Right ventricle myocardium inferior (tissue), 1 donor: Measurements from ENCODE around the gene PBX3. TPM values are rescaled to one million over a fixed set of nuclear protein-coding genes. Genes with fewer than 3 reads are reported as not detected.

Source experiments
- ATAC-seq: fragments of 200-7000 bp; cut with Tn5 transposase; one replicate; pipeline ENCODE4 v1.9.1; 2020; ENCODE audit warnings: mild to moderate bottlenecking, moderate library complexity
- DNase-seq: peaks from one replicate; pipeline ENCODE4 v3.0.0; 2021; ENCODE audit errors: missing footprints
- intact Hi-C: fragments of 100-400 bp; cut with DNase I; formaldehyde crosslinking; loops from one replicate; pipeline ENCODE4 v1.11.0; 2022
- total RNA-seq: library from RNA; stranded (reverse); fragmentation: NEBNext Ultra II Directional; extraction: Animal tissue kit (Norgen Biotek cat#: 25700); gene quantifications from one replicate; pipeline ENCODE4 v1.2.1, GENCODE V29; 2021
- donor health status: DM: no; HTN: yes; CAD: no; lungs with severe emphysema.

The PBX3 gene
- total RNA-seq, 1 donor from 2014 or later = 49.4 TPM

GRCh38 chr9:125842242-125842641 lies 95.1 kb downstream of the PBX3 start:
- no peak for DNase-seq
- intact Hi-C loops = no loop called here
- no peak for ATAC-seq

- no peak for DNase-seq
- intact Hi-C loops = no loop called here
- ATAC-seq = no peak
Measured at GRCh38 chr9:125843646-125844045, 96.5 kb downstream of the PBX3 start.

GRCh38 chr9:125844611-125845010 lies 97.4 kb downstream of the PBX3 start:
- intact Hi-C loops = no loop called here
- DNase-seq = no peak
- ATAC-seq = no peak

- DNase-seq (no peak), ATAC-seq (no peak)
- intact Hi-C loops = no loop called here
Measured at GRCh38 chr9:125845271-125845808, 98.2 kb downstream of the PBX3 start.

- no peak for DNase-seq
- intact Hi-C loops = no loop called here
- no peak for ATAC-seq
Measured at GRCh38 chr9:125847735-125848134, 100.6 kb downstream of the PBX3 start.

GRCh38 chr9:125850106-125850632 lies 103.0 kb downstream of the PBX3 start:
- intact Hi-C loops = no loop called here
- ATAC-seq (no peak), DNase-seq (no peak)

GRCh38 chr9:125850763-125851162 lies 103.6 kb downstream of the PBX3 start:
- ATAC-seq (no peak), DNase-seq (no peak)
- intact Hi-C loops = no loop called here

GRCh38 chr9:125851979-125852378 lies 104.8 kb downstream of the PBX3 start:
- DNase-seq (no peak), ATAC-seq (no peak)
- intact Hi-C loops = no loop called here

- ATAC-seq = no peak
- intact Hi-C loops = no loop called here
- no peak for DNase-seq
Measured at GRCh38 chr9:125852386-125852785, 105.2 kb downstream of the PBX3 start.

- DNase-seq (no peak), ATAC-seq (no peak)
- intact Hi-C loops = no loop called here
Measured at GRCh38 chr9:125854553-125855275, 107.5 kb downstream of the PBX3 start.

GRCh38 chr9:125856331-125856730 lies 109.2 kb downstream of the PBX3 start:
- DNase-seq = no peak
- intact Hi-C loops = no loop called here
- ATAC-seq = no peak

GRCh38 chr9:125861405-125862058 lies 114.4 kb downstream of the PBX3 start:
- ATAC-seq (no peak), DNase-seq (no peak)
- intact Hi-C loops = no loop called here

GRCh38 chr9:125863923-125864322 lies 116.8 kb downstream of the PBX3 start:
- no peak for DNase-seq
- no peak for ATAC-seq
- intact Hi-C loops = no loop called here

- no peak for ATAC-seq
- intact Hi-C loops = no loop called here
Measured at GRCh38 chr9:125867751-125868415, 120.7 kb downstream of the PBX3 start.

GRCh38 chr9:125878164-125878631 lies 131.0 kb downstream of the PBX3 start:
- ATAC-seq (no peak), DNase-seq (no peak)
- intact Hi-C loops = no loop called here

More at GRCh38 chr9:125867751-125868415, 120.7 kb downstream of the PBX3 start:
- no peak for DNase-seq

GRCh38 chr9:125881042-125881441 lies 133.9 kb downstream of the PBX3 start:
- DNase-seq (no peak), ATAC-seq (no peak)
- intact Hi-C loops = loop anchor here (10.0 kb wide), 1 partner anchor 326 kb away; no protein-coding TSS in a partner anchor

- intact Hi-C loops = loop anchor here (10.0 kb wide), 1 partner anchor 329 kb away; no protein-coding TSS in a partner anchor
- DNase-seq = no peak
- no peak for ATAC-seq
Measured at GRCh38 chr9:125883565-125884217, 136.5 kb downstream of the PBX3 start.

GRCh38 chr9:125884218-125884595 lies 137.0 kb downstream of the PBX3 start:
- intact Hi-C loops = loop anchor here (10.0 kb wide), 1 partner anchor 329 kb away; no protein-coding TSS in a partner anchor
- ATAC-seq (no peak), DNase-seq (no peak)
